Activated B cell treated with CpG ODN at 0.5 μM for 24 hours (primary cell): Measurements from ENCODE around the gene MYLK3. TPM values are rescaled to one million over a fixed set of nuclear protein-coding genes. Genes with fewer than 3 reads are reported as not detected.

Source experiments
- ATAC-seq: fragments of 200-7000 bp; cut with Tn5 transposase; one replicate; pipeline ENCODE4 v1.10.0; 2021; ENCODE audit warnings: low read depth, mild to moderate bottlenecking, moderate library complexity
- CTCF ChIA-PET: fragments of 350-600 bp; sonication (Branson Sonifier 250); formaldehyde crosslinking; loops from one replicate; lab custom pipeline; 2021; ENCODE audit warnings: antibody characterized with exemption; lab: Charles Lee
- POLR2A ChIA-PET: fragments of 350-600 bp; sonication (Branson Sonifier 250); formaldehyde crosslinking; loops from one replicate; lab custom pipeline; 2021; ENCODE audit warnings: antibody characterized with exemption; lab: Charles Lee
- DNase-seq: peaks from one replicate; pipeline ENCODE4 v3.0.0; 2022
- H3K27ac Mint-ChIP-seq: one replicate; pipeline ENCODE4 v1.8.0; 2020; ENCODE audit warnings: mixed read lengths
- H3K27me3 Mint-ChIP-seq: one replicate; pipeline ENCODE4 v1.8.0; 2021; ENCODE audit warnings: mixed read lengths
- H3K36me3 Mint-ChIP-seq: one replicate; pipeline ENCODE4 v1.8.0; 2021; ENCODE audit warnings: low read depth, mixed read lengths
- H3K4me1 Mint-ChIP-seq: one replicate; pipeline ENCODE4 v1.8.0; 2021; ENCODE audit warnings: mixed read lengths
- H3K4me3 Mint-ChIP-seq: one replicate; pipeline ENCODE4 v1.8.0; 2020; ENCODE audit warnings: mild to moderate bottlenecking, mixed read lengths
- H3K9me3 Mint-ChIP-seq: one replicate; pipeline ENCODE4 v1.8.0; 2020; ENCODE audit warnings: mixed read lengths
- CTCF ChIP-seq: fragments of 200-600 bp; IDR thresholded peaks from one replicate; pipeline ENCODE4 v1.8.0; 2022; ENCODE audit warnings: antibody characterized with exemption, mild to moderate bottlenecking
- intact Hi-C: fragments of 100-400 bp; cut with micrococcal nuclease; formaldehyde crosslinking; loops from one replicate; pipeline ENCODE4 v1.15.1; 2024
- total RNA-seq: library from RNA; stranded (reverse); gene quantifications from 2 replicates; pipeline ENCODE4 v1.2.3, GENCODE V29; 2022

MYLK3 gene
- total RNA-seq, 1 donor from 2014 or later: 0.55 TPM

GRCh38 chr16:46732561-46732960 lies 15.6 kb downstream of the MYLK3 start:
- Mint-ChIP-seq H3K36me3 (no peaks in the 10 kb centered on the region), H3K4me1 (no peaks in the 10 kb centered on the region), H3K9me3 (no peaks in the 10 kb centered on the region), H3K27me3 (no peaks in the 10 kb centered on the region), H3K4me3 (no peak overlapping the region), H3K27ac (no peak overlapping the region)
- ChIA-PET POLR2A (no interaction called here), CTCF (interaction anchor here (1.4 kb wide), 1 partner anchor 59 kb away, joined by 3 read pairs; no protein-coding TSS in a partner anchor)
- no peak for TF ChIP-seq CTCF
- no peak for DNase-seq
- intact Hi-C loops: no loop called here
- no peak for ATAC-seq

GRCh38 chr16:46731691-46732555 lies 16.2 kb downstream of the MYLK3 start:
- no peaks in the 10 kb centered on the region for H3K27me3 Mint-ChIP-seq

GRCh38 chr16:46730801-46731690 lies 17.1 kb downstream of the MYLK3 start:
- Mint-ChIP-seq H3K36me3 (no peaks in the 10 kb centered on the region), H3K9me3 (peaks cover under 1% of the 10 kb centered on the region), H3K4me1 (no peaks in the 10 kb centered on the region), H3K27ac (no peak overlapping the region), H3K27me3 (no peaks in the 10 kb centered on the region), H3K4me3 (no peak overlapping the region)
- TF ChIP-seq CTCF: no peak
- DNase-seq: no peak
- intact Hi-C loops: no loop called here
- no peak for ATAC-seq
- ChIA-PET POLR2A (no interaction called here), CTCF (no interaction called here)

More at GRCh38 chr16:46731691-46732555, 16.2 kb downstream of the MYLK3 start:
- Mint-ChIP-seq H3K4me3 (no peak overlapping the region), H3K36me3 (no peaks in the 10 kb centered on the region), H3K9me3 (no peaks in the 10 kb centered on the region), H3K27ac (no peak overlapping the region), H3K4me1 (no peaks in the 10 kb centered on the region)
- no peak for TF ChIP-seq CTCF
- intact Hi-C loops: no loop called here
- ATAC-seq (no peak), DNase-seq (no peak)
- POLR2A ChIA-PET: no interaction called here
- CTCF ChIA-PET: interaction anchor here (0.5 kb wide), 1 partner anchor 100 kb away, joined by 3 read pairs; no protein-coding TSS in a partner anchor

- CTCF ChIA-PET: no interaction called here
- no peaks in the 10 kb centered on the region for H3K4me1 Mint-ChIP-seq
- intact Hi-C loops: no loop called here
- H3K27ac Mint-ChIP-seq: no peak overlapping the region
- ATAC-seq (no peak), DNase-seq (no peak)
- POLR2A ChIA-PET: no interaction called here
- no peaks in the 10 kb centered on the region for H3K27me3 Mint-ChIP-seq
- peaks cover 4% of the 10 kb centered on the region for H3K36me3 Mint-ChIP-seq
- peaks cover 6% of the 10 kb centered on the region for H3K9me3 Mint-ChIP-seq
- H3K4me3 Mint-ChIP-seq: no peak overlapping the region
- TF ChIP-seq CTCF: no peak
These were observed 18.0 kb downstream of the MYLK3 start for GRCh38 chr16:46730126-46730525.
